ENCODE data around the gene YWHAE. TPM values are rescaled to one million over a fixed set of nuclear protein-coding genes. Genes with fewer than 3 reads are reported as not detected.

The YWHAE gene
- total and polyA plus RNA-seq, 9 of the 15 experiments (the other 6 are each of a cell fraction or from before 2014, with no cell fraction given) = 184 to 727 (median 448) TPM

DNA sequence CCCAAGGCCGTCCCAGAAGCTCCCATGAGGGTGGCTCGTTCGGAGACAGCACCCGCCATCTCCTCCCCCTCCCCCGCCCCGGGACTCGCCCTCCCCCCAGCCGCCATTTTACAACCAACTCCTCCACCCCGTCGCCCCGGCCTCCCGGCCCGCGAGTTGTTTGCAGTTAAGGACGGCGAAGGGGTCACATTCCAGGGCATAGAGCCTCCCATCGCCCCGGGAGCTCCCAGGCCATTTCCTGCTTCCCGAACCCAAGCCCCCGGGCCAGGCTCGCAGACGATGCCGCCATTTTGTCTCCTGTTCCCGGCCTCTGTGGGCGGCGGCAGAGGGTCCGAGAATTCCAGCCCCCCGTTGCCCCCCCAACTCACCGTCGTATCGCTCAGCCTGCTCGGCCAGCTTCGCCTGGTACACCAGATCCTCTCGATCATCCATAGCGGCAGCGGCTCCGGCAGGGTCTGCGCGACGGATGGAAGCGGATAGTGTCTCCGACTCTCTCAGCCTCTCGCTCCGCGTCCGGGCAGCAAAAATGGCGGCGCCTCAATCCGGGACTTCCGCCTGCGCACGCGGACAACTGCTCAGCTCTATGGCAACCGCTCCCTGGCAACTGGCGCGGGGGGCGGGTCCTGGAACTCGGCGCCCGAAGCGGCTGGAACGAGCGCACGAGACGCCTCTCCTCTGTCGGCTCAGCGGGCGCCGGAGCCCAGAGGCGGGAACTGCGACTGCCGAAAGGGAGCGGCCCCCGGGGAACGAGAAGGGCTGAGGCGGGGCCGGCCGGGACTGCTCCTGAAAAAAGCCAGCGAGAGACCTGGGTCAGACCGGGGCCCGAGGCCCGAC is at the start of gene YWHAE (continued):
- TF ChIP-seq, protein P1, sequence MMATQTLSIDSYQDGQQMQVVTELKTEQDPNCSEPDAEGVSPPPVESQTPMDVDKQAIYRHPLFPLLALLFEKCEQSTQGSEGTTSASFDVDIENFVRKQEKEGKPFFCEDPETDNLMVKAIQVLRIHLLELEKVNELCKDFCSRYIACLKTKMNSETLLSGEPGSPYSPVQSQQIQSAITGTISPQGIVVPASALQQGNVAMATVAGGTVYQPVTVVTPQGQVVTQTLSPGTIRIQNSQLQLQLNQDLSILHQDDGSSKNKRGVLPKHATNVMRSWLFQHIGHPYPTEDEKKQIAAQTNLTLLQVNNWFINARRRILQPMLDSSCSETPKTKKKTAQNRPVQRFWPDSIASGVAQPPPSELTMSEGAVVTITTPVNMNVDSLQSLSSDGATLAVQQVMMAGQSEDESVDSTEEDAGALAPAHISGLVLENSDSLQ (IDR thresholded peaks at IDR 0.05) = peak; percentile 28
- TF ChIP-seq, protein P2, sequence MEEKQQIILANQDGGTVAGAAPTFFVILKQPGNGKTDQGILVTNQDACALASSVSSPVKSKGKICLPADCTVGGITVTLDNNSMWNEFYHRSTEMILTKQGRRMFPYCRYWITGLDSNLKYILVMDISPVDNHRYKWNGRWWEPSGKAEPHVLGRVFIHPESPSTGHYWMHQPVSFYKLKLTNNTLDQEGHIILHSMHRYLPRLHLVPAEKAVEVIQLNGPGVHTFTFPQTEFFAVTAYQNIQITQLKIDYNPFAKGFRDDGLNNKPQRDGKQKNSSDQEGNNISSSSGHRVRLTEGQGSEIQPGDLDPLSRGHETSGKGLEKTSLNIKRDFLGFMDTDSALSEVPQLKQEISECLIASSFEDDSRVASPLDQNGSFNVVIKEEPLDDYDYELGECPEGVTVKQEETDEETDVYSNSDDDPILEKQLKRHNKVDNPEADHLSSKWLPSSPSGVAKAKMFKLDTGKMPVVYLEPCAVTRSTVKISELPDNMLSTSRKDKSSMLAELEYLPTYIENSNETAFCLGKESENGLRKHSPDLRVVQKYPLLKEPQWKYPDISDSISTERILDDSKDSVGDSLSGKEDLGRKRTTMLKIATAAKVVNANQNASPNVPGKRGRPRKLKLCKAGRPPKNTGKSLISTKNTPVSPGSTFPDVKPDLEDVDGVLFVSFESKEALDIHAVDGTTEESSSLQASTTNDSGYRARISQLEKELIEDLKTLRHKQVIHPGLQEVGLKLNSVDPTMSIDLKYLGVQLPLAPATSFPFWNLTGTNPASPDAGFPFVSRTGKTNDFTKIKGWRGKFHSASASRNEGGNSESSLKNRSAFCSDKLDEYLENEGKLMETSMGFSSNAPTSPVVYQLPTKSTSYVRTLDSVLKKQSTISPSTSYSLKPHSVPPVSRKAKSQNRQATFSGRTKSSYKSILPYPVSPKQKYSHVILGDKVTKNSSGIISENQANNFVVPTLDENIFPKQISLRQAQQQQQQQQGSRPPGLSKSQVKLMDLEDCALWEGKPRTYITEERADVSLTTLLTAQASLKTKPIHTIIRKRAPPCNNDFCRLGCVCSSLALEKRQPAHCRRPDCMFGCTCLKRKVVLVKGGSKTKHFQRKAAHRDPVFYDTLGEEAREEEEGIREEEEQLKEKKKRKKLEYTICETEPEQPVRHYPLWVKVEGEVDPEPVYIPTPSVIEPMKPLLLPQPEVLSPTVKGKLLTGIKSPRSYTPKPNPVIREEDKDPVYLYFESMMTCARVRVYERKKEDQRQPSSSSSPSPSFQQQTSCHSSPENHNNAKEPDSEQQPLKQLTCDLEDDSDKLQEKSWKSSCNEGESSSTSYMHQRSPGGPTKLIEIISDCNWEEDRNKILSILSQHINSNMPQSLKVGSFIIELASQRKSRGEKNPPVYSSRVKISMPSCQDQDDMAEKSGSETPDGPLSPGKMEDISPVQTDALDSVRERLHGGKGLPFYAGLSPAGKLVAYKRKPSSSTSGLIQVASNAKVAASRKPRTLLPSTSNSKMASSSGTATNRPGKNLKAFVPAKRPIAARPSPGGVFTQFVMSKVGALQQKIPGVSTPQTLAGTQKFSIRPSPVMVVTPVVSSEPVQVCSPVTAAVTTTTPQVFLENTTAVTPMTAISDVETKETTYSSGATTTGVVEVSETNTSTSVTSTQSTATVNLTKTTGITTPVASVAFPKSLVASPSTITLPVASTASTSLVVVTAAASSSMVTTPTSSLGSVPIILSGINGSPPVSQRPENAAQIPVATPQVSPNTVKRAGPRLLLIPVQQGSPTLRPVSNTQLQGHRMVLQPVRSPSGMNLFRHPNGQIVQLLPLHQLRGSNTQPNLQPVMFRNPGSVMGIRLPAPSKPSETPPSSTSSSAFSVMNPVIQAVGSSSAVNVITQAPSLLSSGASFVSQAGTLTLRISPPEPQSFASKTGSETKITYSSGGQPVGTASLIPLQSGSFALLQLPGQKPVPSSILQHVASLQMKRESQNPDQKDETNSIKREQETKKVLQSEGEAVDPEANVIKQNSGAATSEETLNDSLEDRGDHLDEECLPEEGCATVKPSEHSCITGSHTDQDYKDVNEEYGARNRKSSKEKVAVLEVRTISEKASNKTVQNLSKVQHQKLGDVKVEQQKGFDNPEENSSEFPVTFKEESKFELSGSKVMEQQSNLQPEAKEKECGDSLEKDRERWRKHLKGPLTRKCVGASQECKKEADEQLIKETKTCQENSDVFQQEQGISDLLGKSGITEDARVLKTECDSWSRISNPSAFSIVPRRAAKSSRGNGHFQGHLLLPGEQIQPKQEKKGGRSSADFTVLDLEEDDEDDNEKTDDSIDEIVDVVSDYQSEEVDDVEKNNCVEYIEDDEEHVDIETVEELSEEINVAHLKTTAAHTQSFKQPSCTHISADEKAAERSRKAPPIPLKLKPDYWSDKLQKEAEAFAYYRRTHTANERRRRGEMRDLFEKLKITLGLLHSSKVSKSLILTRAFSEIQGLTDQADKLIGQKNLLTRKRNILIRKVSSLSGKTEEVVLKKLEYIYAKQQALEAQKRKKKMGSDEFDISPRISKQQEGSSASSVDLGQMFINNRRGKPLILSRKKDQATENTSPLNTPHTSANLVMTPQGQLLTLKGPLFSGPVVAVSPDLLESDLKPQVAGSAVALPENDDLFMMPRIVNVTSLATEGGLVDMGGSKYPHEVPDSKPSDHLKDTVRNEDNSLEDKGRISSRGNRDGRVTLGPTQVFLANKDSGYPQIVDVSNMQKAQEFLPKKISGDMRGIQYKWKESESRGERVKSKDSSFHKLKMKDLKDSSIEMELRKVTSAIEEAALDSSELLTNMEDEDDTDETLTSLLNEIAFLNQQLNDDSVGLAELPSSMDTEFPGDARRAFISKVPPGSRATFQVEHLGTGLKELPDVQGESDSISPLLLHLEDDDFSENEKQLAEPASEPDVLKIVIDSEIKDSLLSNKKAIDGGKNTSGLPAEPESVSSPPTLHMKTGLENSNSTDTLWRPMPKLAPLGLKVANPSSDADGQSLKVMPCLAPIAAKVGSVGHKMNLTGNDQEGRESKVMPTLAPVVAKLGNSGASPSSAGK (IDR thresholded peaks at IDR 0.05) = 0 out of 2 replicates have a peak, but pooled peaks have one; percentile 19
- TF ChIP-seq ELF1 (tag; IDR thresholded peaks at IDR 0.05) (peak; percentile 80), YY1 (IDR thresholded peaks at IDR 0.05; ENCODE audit: borderline replicate concordance in 1 of 3, control insufficient read depth in 1 of 3, extremely low read depth in 1 of 3, insufficient read depth in 3 of 3, insufficient read length in 1 of 3, insufficient replicate concordance in 2 of 3, low read depth in 1 of 3, low read length in 2 of 3) (peak; percentile 83 to 90 (median 88)), ZC3H11A (IDR thresholded peaks at IDR 0.05; ENCODE audit: low read depth, low read length) (peak; percentile 84), RFX1 (IDR thresholded peaks at IDR 0.05) (peak; percentile 96), GTF2E2 (tag; IDR thresholded peaks at IDR 0.05) (peak; percentile 94), ARID1B (IDR thresholded peaks at IDR 0.05) (no peak)
- TF ChIP-seq, protein P3, sequence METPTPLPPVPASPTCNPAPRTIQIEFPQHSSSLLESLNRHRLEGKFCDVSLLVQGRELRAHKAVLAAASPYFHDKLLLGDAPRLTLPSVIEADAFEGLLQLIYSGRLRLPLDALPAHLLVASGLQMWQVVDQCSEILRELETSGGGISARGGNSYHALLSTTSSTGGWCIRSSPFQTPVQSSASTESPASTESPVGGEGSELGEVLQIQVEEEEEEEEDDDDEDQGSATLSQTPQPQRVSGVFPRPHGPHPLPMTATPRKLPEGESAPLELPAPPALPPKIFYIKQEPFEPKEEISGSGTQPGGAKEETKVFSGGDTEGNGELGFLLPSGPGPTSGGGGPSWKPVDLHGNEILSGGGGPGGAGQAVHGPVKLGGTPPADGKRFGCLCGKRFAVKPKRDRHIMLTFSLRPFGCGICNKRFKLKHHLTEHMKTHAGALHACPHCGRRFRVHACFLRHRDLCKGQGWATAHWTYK (CRISPR knock-in tag; IDR thresholded peaks at IDR 0.05) = no peak
- TF ChIP-seq, protein P4, sequence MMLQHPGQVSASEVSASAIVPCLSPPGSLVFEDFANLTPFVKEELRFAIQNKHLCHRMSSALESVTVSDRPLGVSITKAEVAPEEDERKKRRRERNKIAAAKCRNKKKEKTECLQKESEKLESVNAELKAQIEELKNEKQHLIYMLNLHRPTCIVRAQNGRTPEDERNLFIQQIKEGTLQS (IDR thresholded peaks at IDR 0.05) = no peak
- TF ChIP-seq, protein P4 (CRISPR knock-in tag; conservative IDR thresholded peaks at IDR 0.05) = 0 out of 2 replicates have a peak, but pooled peaks have one; percentile 68

Data from K562 (cell line).